Tibial artery (tissue), 4 donors: ENCODE results near the gene ABCC8.

Experiments used
- DNase-seq, 2 donors: peaks; one replicate each; pipeline ENCODE4 v3.0.0-alpha.2; 2019
- H3K27ac ChIP-seq, 2 donors: fragments of 200-600 bp; sonication (generic) in 1 of 2; 1 replicate in 1 of 2; 2 replicates in 1 of 2; pipeline ENCODE4 v1.5.1; 2018 to 2019; ENCODE audit warnings: mild to moderate bottlenecking in 1 of 2
- H3K27me3 ChIP-seq, 2 donors: fragments of 200-600 bp; sonication (generic) in 1 of 2; one replicate each; pipeline versions ENCODE4 v1.5.1 to v1.6.0; 2016 to 2019
- H3K36me3 ChIP-seq, 3 donors: fragments of 200-600 bp; sonication (generic) in 2 of 3; one replicate each; pipeline ENCODE4 v1.5.1; 2016 to 2019; ENCODE audit warnings: mild to moderate bottlenecking in 2 of 3
- H3K4me1 ChIP-seq, 4 donors: fragments of 200-600 bp; sonication (generic) in 2 of 4; 1 replicate in 3 of 4; 2 replicates in 1 of 4; pipeline ENCODE4 v1.5.1; 2016 to 2019
- H3K4me3 ChIP-seq, 2 donors: fragments of 200-600 bp; sonication (generic) in 1 of 2; 1 replicate in 1 of 2; 2 replicates in 1 of 2; pipeline ENCODE4 v1.5.1; 2018 to 2019; ENCODE audit warnings: mild to moderate bottlenecking in 2 of 2
- H3K9me3 ChIP-seq, 3 donors: fragments of 200-600 bp; sonication (generic) in 1 of 3; one replicate each; pipeline ENCODE4 v1.5.1; 2016 to 2019
- CTCF ChIP-seq, 2 experiments: fragments of 200-600 bp in 1 of 2; fragments of 450-650 bp in 1 of 2; IDR thresholded peaks; one replicate each; pipeline ENCODE4 v1.5.1; 2017 to 2019; ENCODE audit warnings: antibody characterized with exemption in 2 of 2, mild to moderate bottlenecking in 1 of 2, moderate library complexity in 1 of 2
- intact Hi-C: fragments of 100-400 bp; cut with DNase I; formaldehyde crosslinking; loops from one replicate; pipeline ENCODE4 v1.15.0; 2023; ENCODE audit warnings: low total_unique reads

Gene ABCC8

GRCh38 chr11:17387254-17387653, 89.4 kb downstream of the ABCC8 start:
- Histone ChIP-seq H3K9me3 (no peaks in the 10 kb centered on the region), H3K27me3 (no peaks in the 10 kb centered on the region), H3K4me1 (peaks cover 0 to 39% (median 16%) of the 10 kb centered on the region in 4 donors), H3K36me3 (no peaks in the 10 kb centered on the region), H3K4me3 (no peak overlapping the region), H3K27ac (no peak overlapping the region)
- no peak for DNase-seq
- intact Hi-C loops: loop anchor here (2.0 kb wide), 1 partner anchor 20 kb away; no protein-coding TSS in a partner anchor
- TF ChIP-seq CTCF (IDR thresholded peaks at IDR 0.05): no peak

GRCh38 chr11:17386331-17387084, 90.1 kb downstream of the ABCC8 start:
- peak overlapping the region; percentile 74 to 75 for H3K27ac ChIP-seq
- intact Hi-C loops: loop anchor here (2.0 kb wide), 1 partner anchor 20 kb away; no protein-coding TSS in a partner anchor
- TF ChIP-seq CTCF (IDR thresholded peaks at IDR 0.05): peak; percentile 72 to 85
- peak; percentile 47 to 87 for DNase-seq
- H3K27me3 ChIP-seq: no peaks in the 10 kb centered on the region
- peaks cover 0 to 39% (median 16%) of the 10 kb centered on the region in 4 donors for H3K4me1 ChIP-seq
- H3K36me3 ChIP-seq: no peaks in the 10 kb centered on the region
- H3K4me3 ChIP-seq: peak overlapping the region; percentile 27 to 28
- H3K9me3 ChIP-seq: no peaks in the 10 kb centered on the region

GRCh38 chr11:17385926-17386325, 90.7 kb downstream of the ABCC8 start:
- no peak for TF ChIP-seq CTCF (IDR thresholded peaks at IDR 0.05)
- Histone ChIP-seq H3K9me3 (no peaks in the 10 kb centered on the region), H3K4me1 (peaks cover 0 to 39% (median 16%) of the 10 kb centered on the region in 4 donors), H3K4me3 (peak overlapping the region; percentile 27 to 28), H3K27ac (peak overlapping the region; percentile 74 to 75), H3K27me3 (no peaks in the 10 kb centered on the region), H3K36me3 (no peaks in the 10 kb centered on the region)
- DNase-seq: no peak
- intact Hi-C loops: loop anchor here (2.0 kb wide), 1 partner anchor 21 kb away; no protein-coding TSS in a partner anchor

- no peak for TF ChIP-seq CTCF (IDR thresholded peaks at IDR 0.05)
Measured at GRCh38 chr11:17385492-17385891, 91.2 kb downstream of the ABCC8 start.

GRCh38 chr11:17384002-17384511, 92.6 kb downstream of the ABCC8 start:
- Histone ChIP-seq H3K4me1 (peaks cover 0 to 30% (median 16%) of the 10 kb centered on the region in 4 donors), H3K36me3 (no peaks in the 10 kb centered on the region), H3K4me3 (no peak overlapping the region), H3K27ac (no peak overlapping the region), H3K27me3 (no peaks in the 10 kb centered on the region), H3K9me3 (no peaks in the 10 kb centered on the region)
- DNase-seq: peak in 1 of 2 donors; percentile 88
- intact Hi-C loops: no loop called here
- peak; percentile 85 to 93 for TF ChIP-seq CTCF (IDR thresholded peaks at IDR 0.05)

More at GRCh38 chr11:17385492-17385891, 91.2 kb downstream of the ABCC8 start:
- Histone ChIP-seq H3K27ac (peak overlapping the region; percentile 74 to 75), H3K9me3 (no peaks in the 10 kb centered on the region), H3K4me1 (peaks cover 0 to 39% (median 16%) of the 10 kb centered on the region in 4 donors), H3K36me3 (no peaks in the 10 kb centered on the region), H3K4me3 (no peak overlapping the region), H3K27me3 (no peaks in the 10 kb centered on the region)
- intact Hi-C loops: no loop called here
- no peak for DNase-seq
